ENCODE results near the gene COX15. TPM values are rescaled to one million over a fixed set of nuclear protein-coding genes. Genes with fewer than 3 reads are reported as not detected.
A peak's percentile ranks its signal among the peaks of the same experiment; 100 is the strongest.
"Not testable (repeated sequence)": the region's sequence is repeated elsewhere in the genome, so short reads cannot be mapped to it uniquely, and the experiment has no call there.

Gene COX15
- total RNA-seq, 1 donor: 34.7 TPM

DNA sequence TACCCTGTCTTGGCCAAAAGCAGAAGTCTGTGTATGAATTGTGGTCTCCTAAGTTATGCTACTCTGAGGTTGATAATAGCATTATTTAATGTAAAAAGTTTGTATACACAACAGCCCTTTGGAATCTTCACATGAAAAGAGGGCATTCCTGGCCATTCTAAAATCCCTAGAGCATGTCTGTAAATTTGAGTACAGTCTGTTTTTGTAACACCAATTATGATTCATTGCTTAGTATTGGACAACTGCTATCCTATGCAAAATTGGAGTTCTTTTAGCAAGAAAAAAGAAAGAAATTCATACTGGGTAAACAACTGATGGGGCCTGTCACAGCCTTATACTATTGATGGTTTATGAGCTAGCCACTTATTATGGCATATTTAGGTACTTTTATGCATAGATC, 10.3 kb upstream of the COX15 start:
- DNase-seq (ENCODE audit: low read depth in 2 of 3, low spot score in 2 of 3): no peak

DNA sequence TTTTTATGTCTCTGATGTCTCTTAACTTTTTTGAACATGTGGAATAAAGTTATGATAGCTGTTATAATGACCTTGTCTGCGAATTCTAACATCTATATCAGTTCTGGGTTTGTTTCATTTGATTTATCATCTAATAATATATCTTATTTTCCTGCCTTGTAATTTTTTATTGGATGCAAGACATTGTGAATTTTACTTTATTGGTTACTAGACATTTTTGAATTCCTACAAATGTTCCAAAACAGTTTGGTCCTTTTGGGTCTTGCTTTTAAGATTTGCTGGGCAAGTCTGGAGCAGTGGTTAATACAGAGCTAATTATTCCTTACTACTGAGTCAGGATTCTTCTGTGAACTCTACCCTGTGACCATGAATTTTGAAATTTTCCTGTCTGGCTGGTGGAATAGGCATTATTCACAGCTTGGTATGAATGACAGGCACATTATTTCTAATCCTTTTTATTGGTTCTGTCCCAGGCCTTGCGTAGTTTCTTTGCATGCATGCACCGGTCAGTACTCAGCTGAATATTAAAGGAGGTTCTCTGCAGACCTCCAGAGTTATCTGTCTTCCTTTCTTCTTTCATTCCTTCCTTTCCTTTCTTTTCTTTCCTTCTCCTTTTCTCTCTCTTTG, 9.1 kb upstream of the COX15 start:
- no peak for DNase-seq (ENCODE audit: low read depth in 2 of 3, low spot score in 2 of 3)

DNA sequence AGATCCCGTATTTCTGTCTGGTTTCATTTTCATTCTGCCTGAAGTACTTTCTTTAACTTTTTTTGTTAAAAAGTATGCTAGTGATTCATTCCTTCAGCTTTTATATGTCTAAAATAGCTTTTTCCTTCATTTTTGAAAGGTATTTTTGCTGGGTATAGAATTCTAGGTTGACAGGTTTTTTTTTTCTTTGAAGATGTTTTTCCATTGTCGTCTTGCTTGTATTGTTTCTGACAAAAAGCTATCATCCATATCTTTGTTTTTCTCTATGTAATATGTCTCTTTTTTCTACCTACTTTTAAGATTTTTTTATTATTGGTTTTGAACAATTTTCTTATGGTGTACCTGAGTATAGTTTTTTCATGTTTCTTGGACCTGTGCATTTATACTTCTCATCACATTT, 8.3 kb upstream of the COX15 start:
- peak in 1 of 3 donors; percentile 68 for DNase-seq (ENCODE audit: low read depth in 2 of 3, low spot score in 2 of 3)

DNA sequence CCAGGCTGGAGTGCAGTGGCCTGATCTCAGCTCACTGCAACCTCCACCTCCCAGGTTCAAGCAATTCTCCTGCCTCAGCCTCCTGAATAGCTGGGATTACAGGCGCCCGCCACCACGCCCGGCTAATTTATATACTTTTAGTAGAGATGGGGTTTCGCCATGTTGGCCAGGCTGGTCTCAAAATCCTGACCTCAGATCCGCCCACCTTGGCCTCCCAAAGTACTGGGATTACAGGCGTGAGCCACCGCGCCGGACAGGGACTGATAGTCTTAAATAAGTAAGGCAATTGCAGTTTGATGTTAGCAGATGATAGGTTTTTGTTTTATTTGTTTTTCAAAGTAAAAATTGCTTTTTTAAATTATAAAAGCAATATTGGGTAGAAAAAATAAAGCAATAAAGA, 2.2 kb upstream of the COX15 start:
- not testable (repeated sequence) for DNase-seq (ENCODE audit: low read depth in 2 of 3, low spot score in 2 of 3)

DNA sequence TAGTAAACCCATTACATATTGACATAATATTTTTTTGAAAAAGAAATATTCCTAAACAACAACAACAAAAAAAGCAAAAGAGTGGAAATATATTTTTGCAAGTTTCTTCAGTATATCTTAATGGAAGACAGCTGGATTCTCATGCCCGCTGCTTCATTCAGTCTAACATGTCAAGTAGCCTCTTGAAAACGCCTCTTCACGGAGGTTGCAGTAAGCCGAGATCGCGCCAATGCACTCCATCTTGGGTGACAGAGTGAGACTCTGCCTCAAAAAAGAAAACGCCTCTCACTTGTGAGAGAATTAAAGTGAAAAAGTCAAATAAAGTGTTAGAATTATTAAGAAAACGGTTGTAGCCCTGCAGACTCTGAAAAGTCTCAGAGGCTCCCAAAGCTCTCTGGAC, 1.4 kb upstream of the COX15 start:
- no peak for DNase-seq (ENCODE audit: low read depth in 2 of 3, low spot score in 2 of 3)

DNA sequence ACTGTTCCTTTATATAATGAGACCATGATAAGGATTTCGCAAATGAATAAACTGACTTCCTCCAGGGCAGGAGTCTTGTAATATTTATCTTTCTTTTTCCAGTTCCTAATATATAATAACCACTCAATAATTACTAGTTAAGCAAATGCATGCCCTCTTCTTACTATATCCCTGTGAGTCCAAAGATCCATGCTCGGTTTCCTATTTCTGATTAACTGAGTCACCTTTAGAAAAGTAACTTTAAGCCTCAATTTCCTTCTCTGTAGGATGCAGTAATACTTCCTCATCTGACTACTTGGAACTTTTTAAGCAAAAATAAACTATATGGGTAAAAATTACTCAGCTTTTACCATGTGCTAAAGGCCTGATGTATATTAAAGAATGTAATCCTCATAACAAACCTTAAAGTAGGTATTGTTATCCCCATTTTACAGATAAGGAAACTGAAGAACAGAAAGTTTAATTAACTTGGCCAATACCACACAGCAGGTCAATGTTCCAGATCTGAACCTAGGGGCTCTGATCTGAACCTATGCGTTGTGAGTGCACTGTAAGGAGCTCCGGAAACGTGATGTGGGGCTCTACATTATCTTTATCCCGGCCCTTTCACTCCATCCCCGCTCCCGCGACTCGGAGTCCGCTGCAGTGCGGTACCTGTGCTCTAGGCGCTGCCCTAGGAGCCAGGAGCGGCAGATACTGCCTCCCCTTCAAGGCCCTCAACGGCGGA, 458 bp downstream of the COX15 start:
- DNase-seq (ENCODE audit: low read depth in 2 of 3, low spot score in 2 of 3): no peak

DNA sequence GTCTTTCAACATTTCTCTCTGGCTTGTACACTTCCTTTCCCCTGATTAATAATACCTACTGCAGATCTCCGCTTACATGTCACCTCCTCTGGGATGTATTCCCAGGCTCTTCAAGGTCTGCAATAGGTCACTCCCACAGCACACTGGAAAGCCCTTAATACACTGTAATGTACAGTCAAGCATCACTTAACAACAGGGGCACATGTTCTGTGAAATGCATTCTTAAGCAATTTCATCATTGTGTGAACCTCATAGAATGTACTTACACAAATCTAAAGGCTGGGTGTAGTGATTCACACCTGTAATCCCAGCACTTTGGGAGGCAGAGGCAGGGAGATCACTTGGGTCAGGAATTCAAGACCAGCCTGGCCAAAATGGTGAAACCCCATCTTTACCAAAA, 1.9 kb downstream of the COX15 start:
- DNase-seq (ENCODE audit: low read depth in 2 of 3, low spot score in 2 of 3): no peak

DNA sequence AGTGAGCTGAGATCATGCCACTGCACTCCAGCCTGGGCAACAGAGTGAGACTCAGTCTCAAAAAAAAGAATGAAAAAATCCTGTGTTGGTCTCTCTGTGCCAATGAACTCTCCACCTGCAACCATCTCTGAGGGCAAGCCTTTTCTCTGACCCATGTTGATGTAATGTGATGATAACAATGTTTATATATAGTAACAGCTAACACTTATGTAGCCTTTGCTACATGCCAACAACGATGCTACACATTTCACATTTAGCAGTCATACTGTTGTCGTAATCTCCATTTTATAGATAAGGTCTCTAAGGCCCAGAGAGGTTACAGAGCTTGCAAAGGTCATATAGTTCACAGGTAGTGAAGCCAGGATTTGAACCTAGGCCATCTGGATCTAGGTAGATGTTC, 11.5 kb downstream of the COX15 start:
- no peak for DNase-seq (ENCODE audit: low read depth in 2 of 3, low spot score in 2 of 3)

DNA sequence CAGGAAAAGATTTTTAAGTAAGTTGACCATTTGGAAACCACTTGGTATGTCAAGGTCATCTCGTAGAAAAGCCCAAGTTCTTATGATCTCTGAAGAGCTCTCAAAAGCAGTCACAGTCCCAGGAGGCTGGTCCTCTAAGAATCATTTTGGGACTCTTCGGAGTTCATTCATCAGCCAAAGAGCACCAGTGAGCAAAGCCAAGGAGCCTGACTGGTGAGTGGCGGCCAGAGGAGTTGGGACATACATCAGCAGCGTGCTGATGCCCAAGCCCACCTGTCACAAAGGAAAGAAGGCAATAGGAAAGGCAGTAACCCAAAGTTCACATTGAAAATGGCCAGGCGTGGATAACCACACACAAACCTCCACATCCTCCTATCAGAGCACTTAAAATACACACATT, 17.5 kb downstream of the COX15 start:
- no peak for DNase-seq (ENCODE audit: low read depth in 2 of 3, low spot score in 2 of 3)

DNA sequence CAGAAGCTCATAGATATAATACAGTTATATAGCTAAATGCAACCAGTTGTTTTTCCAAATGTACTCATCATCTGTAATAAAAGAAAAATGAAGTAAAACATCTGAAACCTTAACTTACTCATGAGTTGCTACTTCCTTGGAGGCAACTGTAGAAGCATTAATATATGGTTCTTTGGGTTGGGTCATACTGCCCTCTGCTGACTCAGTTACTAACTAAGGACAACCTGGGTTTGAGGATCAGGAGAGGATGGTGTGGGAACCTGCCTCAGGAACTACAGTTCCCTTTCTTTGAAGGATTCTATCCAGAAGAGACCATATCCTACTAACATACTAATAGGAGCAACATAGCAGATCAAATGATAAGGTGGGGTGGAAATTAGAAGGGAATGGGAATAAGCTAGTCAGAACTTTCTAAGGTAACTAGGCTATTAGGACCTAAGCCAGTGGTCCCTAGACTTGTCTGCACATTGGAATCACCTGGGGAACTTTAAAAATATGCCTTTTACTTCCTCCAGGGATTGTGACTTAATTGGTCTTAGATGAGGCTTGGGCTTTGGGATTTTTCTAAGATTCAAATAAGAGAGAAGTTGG, 20.7 kb downstream of the COX15 start:
- DNase-seq (ENCODE audit: low read depth in 2 of 3, low spot score in 2 of 3): peak in 2 of 3 donors; percentile 70 to 88

DNA sequence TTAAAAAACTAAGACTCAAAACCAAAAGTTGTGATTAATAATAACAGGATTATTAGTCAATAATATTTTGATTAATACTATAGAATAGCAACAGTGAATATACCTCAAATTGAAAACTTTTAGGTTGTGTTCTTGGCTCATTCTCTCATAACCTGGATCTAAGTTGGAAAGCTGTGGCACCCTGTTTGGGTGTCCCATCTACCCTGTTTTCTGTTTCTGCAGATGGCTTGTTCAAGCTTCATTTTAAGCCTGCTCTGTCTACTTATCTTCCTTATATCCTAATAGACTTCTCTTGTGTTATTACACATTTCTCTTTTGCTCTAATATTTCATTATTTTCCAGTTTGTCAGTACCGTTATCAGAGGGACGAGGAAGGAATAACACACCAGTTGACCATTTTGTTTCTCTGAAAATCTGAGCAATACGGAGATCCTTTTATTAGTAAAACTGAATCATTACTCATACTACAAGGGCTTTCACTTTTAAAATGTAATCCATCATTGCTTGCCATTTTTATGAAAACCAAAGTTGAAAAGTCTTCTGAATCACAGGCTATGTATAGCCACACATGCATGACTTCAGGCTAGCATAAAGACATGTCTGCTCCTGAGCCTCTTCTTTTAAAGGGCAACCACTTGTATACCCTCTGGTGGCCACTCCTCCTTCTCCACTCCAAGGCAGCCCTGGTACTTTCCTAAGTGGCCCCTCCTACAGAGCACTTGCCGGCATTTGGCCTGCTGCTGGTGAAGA, 22.3 kb downstream of the COX15 start:
- DNase-seq (ENCODE audit: low read depth in 2 of 3, low spot score in 2 of 3): peak in 2 of 3 donors; percentile 31 to 33

DNA sequence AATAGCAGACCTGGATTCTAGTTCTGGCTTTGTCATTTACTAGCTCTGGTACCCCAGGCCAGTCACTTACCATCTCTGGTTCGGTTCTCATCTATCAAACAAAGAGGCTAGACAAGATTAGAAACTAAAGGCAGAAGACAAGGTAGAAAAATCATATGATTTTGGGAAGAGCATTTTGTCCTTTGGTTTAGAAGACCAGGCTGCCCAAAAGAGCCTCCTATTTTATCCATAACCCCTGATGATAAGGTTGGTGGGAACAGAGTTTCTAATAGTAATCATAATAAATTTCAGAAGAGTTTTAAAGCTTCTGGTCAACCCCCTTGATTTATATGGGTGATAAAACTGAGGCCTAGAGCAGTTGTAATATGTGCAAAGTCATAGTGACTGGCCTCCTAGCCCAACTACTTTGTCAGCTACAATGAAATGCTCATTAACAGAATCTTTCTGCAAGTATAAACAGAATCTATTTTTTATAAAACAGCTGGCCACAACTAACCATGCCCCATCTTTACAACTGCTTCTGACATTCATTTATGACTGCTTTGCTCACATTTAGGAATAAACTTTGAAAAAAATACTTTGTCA, 23.4 kb downstream of the COX15 start:
- peak in 2 of 3 donors; percentile 29 to 54 for DNase-seq (ENCODE audit: low read depth in 2 of 3, low spot score in 2 of 3)

DNA sequence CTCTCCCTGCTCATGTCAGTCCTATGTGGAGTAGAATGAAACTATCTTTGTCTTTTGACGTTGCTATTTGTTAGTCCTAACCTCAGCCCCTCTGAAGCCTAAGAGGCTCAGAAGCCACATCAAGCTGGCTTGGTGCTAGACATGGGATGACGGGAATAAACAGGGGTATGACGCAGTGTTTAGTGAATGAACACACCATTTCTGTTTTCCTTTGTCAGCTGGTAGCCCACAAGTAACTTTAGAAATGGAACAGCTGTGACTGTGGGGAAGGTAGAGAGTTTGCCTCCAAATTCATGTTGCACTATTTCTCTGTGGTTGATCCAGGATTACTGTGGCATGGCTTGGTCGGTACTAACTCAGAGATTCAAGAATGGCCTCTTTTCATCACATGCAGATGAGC, 31.3 kb downstream of the COX15 start:
- DNase-seq (ENCODE audit: low read depth in 2 of 3, low spot score in 2 of 3): no peak

DNA sequence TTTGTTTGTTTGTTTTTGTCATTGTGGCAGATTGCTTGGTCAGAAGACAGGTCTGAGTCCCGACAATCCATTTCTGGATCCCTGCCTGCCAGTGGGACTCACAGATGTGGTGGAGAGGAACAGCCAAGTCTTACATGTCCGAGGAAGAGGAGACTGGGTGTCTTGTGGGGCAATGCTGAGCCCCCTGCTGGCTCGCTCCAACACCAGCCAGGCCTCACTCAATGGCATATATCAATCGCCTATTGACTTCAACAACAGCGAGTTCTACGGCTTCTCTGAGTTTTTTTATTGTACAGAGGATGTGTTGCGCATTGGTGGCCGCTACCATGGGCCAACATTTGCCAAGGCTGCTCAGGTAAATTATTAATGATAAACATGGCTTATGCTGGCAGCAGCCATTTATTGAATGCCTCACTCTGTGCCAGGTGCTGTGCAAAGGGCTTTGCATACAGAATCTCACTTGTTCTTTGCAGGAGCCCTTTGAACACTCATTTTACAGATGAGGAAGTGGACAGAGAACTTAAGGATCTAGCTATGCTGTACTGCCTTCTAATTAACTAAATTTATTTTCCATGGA, 33.3 kb downstream of the COX15 start:
- DNase-seq (ENCODE audit: low read depth in 2 of 3, low spot score in 2 of 3): peak in 1 of 3 donors; percentile 25

DNA sequence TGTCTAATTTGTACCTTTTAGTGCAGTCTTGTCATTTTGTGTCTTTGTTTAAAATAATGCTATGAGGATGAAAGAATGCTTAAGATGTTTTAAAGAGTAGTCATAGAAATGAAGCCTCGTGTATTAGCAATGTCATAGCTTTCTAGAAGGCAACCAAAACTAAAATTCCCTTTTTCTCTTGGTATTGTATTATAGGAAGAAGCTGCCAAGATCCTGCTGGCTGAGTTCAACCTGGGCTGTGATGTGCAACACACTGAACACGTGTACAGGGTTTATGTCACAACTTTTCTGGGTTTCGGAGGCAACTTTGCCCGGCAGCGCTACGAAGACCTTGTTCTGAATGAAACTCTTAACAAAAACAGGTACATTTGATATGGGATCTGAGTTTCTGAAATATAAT, 36.2 kb downstream of the COX15 start:
- no peak for DNase-seq (ENCODE audit: low read depth in 2 of 3, low spot score in 2 of 3)

DNA sequence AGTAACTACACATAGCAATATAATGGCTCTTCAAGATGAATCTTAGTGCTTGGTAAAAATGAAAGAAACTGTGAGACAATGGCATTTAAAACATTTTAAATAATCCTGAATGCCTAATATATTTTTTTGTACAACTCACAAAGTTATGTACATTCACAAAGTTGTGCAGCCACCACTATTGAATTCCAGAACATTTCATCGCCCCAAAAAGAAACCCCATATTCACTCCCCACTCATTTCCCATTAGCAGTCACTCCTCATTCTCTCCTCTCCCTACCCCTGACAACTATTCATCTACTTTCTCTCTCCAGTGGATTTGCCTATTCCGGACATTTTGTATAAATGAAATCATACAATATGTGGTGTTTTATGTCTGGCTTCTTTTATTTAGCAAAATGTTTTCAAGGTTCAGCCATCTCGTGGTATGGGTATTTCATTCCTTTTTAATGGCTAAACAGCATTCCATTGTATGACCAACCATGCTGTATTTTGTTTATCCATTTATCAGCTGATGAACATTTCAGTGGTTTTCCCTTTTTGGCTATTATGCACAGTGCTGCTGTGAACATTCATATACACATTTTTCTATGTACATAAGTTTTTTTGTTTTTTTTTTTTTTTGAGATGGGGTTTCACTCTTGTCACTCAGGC, 37.9 kb downstream of the COX15 start:
- DNase-seq (ENCODE audit: low read depth in 2 of 3, low spot score in 2 of 3): no peak

DNA sequence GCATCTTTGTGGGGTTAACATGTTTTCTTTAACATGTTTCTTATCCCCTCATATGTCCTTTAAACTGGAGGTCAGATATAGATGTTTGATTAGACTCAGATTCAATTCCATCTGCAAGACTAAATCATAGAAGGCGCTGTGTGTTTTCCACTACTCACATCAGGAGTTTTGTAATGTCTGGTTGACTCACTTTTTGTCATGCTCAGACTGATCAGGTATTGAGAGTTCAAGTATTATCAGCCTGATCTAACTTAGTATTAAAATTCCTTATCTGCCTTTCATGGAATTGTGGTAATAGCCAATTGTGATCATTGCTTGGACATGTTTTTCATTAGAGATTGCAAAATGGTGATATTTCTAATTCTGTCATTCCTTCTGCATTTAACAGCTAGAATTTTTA, 42.5 kb downstream of the COX15 start:
- no peak for DNase-seq (ENCODE audit: low read depth in 2 of 3, low spot score in 2 of 3)

DNA sequence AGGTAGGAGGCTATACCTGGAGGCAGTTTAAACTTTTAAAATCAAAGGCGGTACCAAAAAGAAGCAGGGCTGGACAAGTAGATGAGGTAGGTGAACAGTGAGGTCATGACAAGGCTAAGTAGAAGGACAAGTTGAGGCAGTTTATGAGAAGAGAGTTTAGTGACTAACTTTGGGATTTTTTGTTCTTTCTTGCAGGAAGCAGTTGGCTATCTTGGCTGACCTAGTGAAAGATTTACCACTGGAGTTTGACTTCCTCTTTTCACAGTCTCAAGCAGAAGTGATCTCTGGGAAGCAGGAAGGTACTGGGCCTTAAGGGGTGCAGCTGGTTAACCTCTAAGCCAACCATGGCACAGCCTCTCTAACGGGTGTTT, 46.3 kb downstream of the COX15 start:
- peak in 2 of 3 donors; percentile 81 to 89 for DNase-seq (ENCODE audit: low read depth in 2 of 3, low spot score in 2 of 3)

DNA sequence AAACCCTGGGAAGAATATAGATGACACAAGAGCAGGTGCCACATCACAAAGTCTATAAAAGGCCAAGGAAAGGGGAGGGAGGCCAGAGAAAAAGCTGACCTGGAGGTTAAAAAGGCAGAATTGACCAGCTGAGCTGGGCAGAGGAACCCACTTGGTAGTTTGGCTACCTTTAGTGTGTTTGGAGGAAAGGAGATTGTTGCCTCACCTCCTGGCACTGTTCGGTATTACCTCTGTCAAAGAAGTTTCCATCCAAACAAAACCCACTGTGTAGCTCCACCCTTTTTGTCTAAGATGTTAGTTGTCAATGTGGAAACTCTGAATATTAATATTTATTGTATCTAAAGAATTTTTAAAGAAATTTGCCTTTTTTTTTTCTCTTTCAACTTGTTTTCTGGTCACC, 49.2 kb downstream of the COX15 start:
- peak in 1 of 3 donors; percentile 48 for DNase-seq (ENCODE audit: low read depth in 2 of 3, low spot score in 2 of 3)
